22Rv1 (cell line): ENCODE results near the gene MCOLN2.

Experiments
- ZFX ChIP-seq: fragments of 450-650 bp; IDR thresholded peaks from 2 replicates; pipeline ENCODE4 v1.6.1; 2017; ENCODE audit warnings: antibody characterized with exemption, borderline replicate concordance
- TF ChIP-seq, protein P1 (sequence below): fragments of 450-650 bp; IDR thresholded peaks from 2 replicates; pipeline ENCODE4 v1.5.1; 2017; ENCODE audit warnings: mild to moderate bottlenecking

DNA sequence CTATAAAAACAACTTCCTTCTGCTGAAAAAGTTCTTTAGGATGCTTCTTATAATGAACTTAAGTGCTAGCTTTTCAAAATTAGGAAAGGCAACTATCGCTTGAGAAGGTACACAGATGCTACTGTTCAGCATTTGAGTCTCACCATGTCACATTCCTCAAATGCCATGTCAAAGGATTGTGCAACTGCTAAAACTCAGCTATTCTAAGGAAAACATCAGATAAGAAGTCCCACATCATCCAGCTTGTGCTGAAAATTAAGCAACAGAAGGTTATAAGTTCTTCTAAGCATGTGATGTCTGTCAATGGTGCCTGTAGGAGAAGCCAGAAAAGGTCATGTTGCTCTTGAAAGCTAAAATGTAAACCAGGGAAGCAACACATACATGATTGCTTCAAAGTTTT, 36.5 kb downstream of the MCOLN2 start:
- TF ChIP-seq, protein P1, sequence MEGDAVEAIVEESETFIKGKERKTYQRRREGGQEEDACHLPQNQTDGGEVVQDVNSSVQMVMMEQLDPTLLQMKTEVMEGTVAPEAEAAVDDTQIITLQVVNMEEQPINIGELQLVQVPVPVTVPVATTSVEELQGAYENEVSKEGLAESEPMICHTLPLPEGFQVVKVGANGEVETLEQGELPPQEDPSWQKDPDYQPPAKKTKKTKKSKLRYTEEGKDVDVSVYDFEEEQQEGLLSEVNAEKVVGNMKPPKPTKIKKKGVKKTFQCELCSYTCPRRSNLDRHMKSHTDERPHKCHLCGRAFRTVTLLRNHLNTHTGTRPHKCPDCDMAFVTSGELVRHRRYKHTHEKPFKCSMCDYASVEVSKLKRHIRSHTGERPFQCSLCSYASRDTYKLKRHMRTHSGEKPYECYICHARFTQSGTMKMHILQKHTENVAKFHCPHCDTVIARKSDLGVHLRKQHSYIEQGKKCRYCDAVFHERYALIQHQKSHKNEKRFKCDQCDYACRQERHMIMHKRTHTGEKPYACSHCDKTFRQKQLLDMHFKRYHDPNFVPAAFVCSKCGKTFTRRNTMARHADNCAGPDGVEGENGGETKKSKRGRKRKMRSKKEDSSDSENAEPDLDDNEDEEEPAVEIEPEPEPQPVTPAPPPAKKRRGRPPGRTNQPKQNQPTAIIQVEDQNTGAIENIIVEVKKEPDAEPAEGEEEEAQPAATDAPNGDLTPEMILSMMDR, result no peak
- no peak for TF ChIP-seq ZFX
